ENCODE measurements around the gene LRIG3. TPM values are rescaled to one million over a fixed set of nuclear protein-coding genes. Genes with fewer than 3 reads are reported as not detected.

The LRIG3 gene
- polyA plus RNA-seq, 1 of the 3 experiments (the other 2 are of a cell fraction) = 0.03 TPM

DNA sequence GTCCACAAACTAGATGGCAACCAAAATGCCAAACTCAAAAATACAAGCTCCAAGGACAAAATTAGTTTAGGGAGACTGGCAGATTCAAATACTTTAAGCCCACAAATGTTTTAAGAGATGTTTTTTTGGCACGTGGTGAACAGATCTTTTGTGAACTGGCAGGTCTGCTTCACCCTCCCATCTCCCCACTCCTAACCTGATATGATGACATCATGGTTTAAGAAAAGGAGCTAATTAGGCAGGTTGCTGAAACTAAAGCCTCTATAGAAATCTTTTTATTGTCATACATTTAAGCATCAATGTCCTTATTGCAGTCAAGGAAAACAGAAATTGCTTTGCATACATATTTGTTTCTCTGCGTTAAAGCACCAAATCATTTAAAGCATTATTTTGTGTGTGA, 5.8 kb downstream of the LRIG3 start:
- 30% methylated on average over 2 of the region's 2 CpGs for whole genome bisulfite sequencing (ENCODE audit: low lambda C conversion rate)
- H3K9me3 ChIP-seq = no peaks in the 10 kb centered on the region
- no peak overlapping the region for H3K4me2 ChIP-seq
- no peaks in the 10 kb centered on the region for H3K79me2 ChIP-seq (ENCODE audit: insufficient read depth)
- H3K9me2 ChIP-seq = no peaks in the 10 kb centered on the region
- H3K9ac ChIP-seq = no peak overlapping the region
- ChIA-PET POLR2A (no interaction called here), CTCF (no interaction called here)
- H2AFZ ChIP-seq (ENCODE audit: low read depth) = no peak overlapping the region
- H3K4me1 ChIP-seq (ENCODE audit: control insufficient read depth in 1 of 2, insufficient read depth in 2 of 2, low read depth in 1 of 2, low read length in 1 of 2) = no peaks in the 10 kb centered on the region
- no peak for DNase-seq
- peaks cover 25% of the 10 kb centered on the region; the same call in 1 of the 2 replicates for H3K27me3 ChIP-seq (ENCODE audit: insufficient read depth)
- no peaks in the 10 kb centered on the region for H4K20me1 ChIP-seq (ENCODE audit: insufficient read depth)
- no peaks in the 10 kb centered on the region for H3K36me3 ChIP-seq (replicated peaks in 1 of 2; ENCODE audit: control insufficient read depth in 1 of 2, insufficient read depth in 2 of 2, low read length in 1 of 2)
- no peak overlapping the region for H3K4me3 ChIP-seq (ENCODE audit: low read depth in 2 of 2, low read length in 1 of 2)
- TF ChIP-seq RFX5 (IDR thresholded peaks at IDR 0.05; ENCODE audit: low read length) = no peak
- no peak for TF ChIP-seq RCOR1 (IDR thresholded peaks at IDR 0.05; ENCODE audit: low read length)
- TF ChIP-seq EP300 (IDR thresholded peaks at IDR 0.05; ENCODE audit: borderline replicate concordance in 1 of 2, low read depth in 1 of 2, low read length in 1 of 2) = no peak
- no peak for TF ChIP-seq MXI1 (IDR thresholded peaks at IDR 0.05; ENCODE audit: low read depth, low read length)
- TF ChIP-seq NFIC (IDR thresholded peaks at IDR 0.05; ENCODE audit: borderline replicate concordance) = no peak
- TF ChIP-seq YY1 (IDR thresholded peaks at IDR 0.05; ENCODE audit: low read depth) = no peak
- TF ChIP-seq, protein P1, sequence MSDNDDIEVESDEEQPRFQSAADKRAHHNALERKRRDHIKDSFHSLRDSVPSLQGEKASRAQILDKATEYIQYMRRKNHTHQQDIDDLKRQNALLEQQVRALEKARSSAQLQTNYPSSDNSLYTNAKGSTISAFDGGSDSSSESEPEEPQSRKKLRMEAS (IDR thresholded peaks at IDR 0.05; ENCODE audit: low read depth) = no peak
- no peak for TF ChIP-seq JUND (IDR thresholded peaks at IDR 0.05)
- TF ChIP-seq NRF1 (IDR thresholded peaks at IDR 0.05; ENCODE audit: low read depth, low read length) = no peak
- TF ChIP-seq FOXM1 (IDR thresholded peaks at IDR 0.05; ENCODE audit: low read depth) = no peak
- TF ChIP-seq, protein P2, sequence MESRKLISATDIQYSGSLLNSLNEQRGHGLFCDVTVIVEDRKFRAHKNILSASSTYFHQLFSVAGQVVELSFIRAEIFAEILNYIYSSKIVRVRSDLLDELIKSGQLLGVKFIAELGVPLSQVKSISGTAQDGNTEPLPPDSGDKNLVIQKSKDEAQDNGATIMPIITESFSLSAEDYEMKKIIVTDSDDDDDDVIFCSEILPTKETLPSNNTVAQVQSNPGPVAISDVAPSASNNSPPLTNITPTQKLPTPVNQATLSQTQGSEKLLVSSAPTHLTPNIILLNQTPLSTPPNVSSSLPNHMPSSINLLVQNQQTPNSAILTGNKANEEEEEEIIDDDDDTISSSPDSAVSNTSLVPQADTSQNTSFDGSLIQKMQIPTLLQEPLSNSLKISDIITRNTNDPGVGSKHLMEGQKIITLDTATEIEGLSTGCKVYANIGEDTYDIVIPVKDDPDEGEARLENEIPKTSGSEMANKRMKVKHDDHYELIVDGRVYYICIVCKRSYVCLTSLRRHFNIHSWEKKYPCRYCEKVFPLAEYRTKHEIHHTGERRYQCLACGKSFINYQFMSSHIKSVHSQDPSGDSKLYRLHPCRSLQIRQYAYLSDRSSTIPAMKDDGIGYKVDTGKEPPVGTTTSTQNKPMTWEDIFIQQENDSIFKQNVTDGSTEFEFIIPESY (IDR thresholded peaks at IDR 0.05; ENCODE audit: borderline replicate concordance, low read depth) = no peak
- TF ChIP-seq TAF1 (IDR thresholded peaks at IDR 0.05; ENCODE audit: borderline replicate concordance, low read depth, low read length) = no peak
- TF ChIP-seq, protein P3, sequence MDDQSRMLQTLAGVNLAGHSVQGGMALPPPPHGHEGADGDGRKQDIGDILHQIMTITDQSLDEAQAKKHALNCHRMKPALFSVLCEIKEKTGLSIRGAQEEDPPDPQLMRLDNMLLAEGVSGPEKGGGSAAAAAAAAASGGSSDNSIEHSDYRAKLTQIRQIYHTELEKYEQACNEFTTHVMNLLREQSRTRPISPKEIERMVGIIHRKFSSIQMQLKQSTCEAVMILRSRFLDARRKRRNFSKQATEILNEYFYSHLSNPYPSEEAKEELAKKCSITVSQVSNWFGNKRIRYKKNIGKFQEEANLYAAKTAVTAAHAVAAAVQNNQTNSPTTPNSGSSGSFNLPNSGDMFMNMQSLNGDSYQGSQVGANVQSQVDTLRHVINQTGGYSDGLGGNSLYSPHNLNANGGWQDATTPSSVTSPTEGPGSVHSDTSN (IDR thresholded peaks at IDR 0.05) = no peak
- TF ChIP-seq EZH2phosphoT487 (IDR thresholded peaks at IDR 0.05; ENCODE audit: borderline replicate concordance, low read depth) = no peak
- TF ChIP-seq, protein P4, sequence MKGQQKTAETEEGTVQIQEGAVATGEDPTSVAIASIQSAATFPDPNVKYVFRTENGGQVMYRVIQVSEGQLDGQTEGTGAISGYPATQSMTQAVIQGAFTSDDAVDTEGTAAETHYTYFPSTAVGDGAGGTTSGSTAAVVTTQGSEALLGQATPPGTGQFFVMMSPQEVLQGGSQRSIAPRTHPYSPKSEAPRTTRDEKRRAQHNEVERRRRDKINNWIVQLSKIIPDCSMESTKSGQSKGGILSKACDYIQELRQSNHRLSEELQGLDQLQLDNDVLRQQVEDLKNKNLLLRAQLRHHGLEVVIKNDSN (IDR thresholded peaks at IDR 0.05; ENCODE audit: borderline replicate concordance, low read depth) = no peak
- TF ChIP-seq ELF1 (IDR thresholded peaks at IDR 0.05) = no peak
- TF ChIP-seq, protein P5, sequence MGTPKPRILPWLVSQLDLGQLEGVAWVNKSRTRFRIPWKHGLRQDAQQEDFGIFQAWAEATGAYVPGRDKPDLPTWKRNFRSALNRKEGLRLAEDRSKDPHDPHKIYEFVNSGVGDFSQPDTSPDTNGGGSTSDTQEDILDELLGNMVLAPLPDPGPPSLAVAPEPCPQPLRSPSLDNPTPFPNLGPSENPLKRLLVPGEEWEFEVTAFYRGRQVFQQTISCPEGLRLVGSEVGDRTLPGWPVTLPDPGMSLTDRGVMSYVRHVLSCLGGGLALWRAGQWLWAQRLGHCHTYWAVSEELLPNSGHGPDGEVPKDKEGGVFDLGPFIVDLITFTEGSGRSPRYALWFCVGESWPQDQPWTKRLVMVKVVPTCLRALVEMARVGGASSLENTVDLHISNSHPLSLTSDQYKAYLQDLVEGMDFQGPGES (IDR thresholded peaks at IDR 0.05; ENCODE audit: low read depth, low read length) = no peak
- H3F3A ChIP-seq (replicated peaks; ENCODE audit: insufficient read depth) = no peaks in the 10 kb centered on the region
- H3K27ac ChIP-seq (ENCODE audit: low read depth in 2 of 2, low read length in 1 of 2) = no peak overlapping the region

Measured in SK-N-SH (cell line).